Endothelial cell of umbilical vein (primary cell): ENCODE measurements around the gene RAD18. TPM values are rescaled to one million over a fixed set of nuclear protein-coding genes. Genes with fewer than 3 reads are reported as not detected.

Experiments used
- BruUV-seq: library from RNA; stranded (reverse); fragments of 400-500 nt; replicated peaks from 2 replicates; lab custom pipeline; 2021; lab: Mats Ljungman, UMichigan
- CTCF ChIA-PET: fragments of 300-600, 350-600 bp; sonication (Branson Sonifier 250); formaldehyde crosslinking; loops from one replicate; lab custom pipeline; 2021; ENCODE audit warnings: antibody characterized with exemption, inconsistent platforms; lab: Charles Lee
- POLR2A ChIA-PET: fragments of 300-600, 350-600 bp; sonication (Branson Sonifier 250); formaldehyde crosslinking; loops from one replicate; lab custom pipeline; 2021; ENCODE audit warnings: antibody characterized with exemption, inconsistent platforms; lab: Charles Lee
- DNase-seq: peaks from one replicate; pipeline ENCODE4 v3.0.0-alpha.2; 2011; ENCODE audit warnings: low read depth, low spot score
- FAIRE-seq: peaks from 2 replicates; lab custom pipeline; 2011; peaks lifted over from hg19 to GRCh38; lab: Jason Lieb, UNC
- H2AFZ ChIP-seq: 2 replicates; pipeline ENCODE4 v1.6.0; 2012; ENCODE audit warnings: low read depth, low read length, control low read depth, inconsistent platforms
- H3K27ac ChIP-seq: 2 replicates; pipeline ENCODE4 v1.5.1; 2011; ENCODE audit warnings: low read depth, mild to moderate bottlenecking, control low read depth, low read length, moderate library complexity; ENCODE audit not compliant: insufficient read depth
- H3K27me3 ChIP-seq, 2 experiments: 2 replicates each; pipeline versions ENCODE4 v1.6.0 to v1.6.1; 2011; ENCODE audit warnings: low read length in 2 of 2, mixed read lengths in 1 of 2; ENCODE audit not compliant: control insufficient read depth in 2 of 2, insufficient read depth in 2 of 2
- H3K36me3 ChIP-seq, 2 experiments: 2 replicates in 1 of 2; 3 replicates in 1 of 2; pipeline ENCODE4 v1.5.1; 2011; ENCODE audit warnings: low read length in 2 of 2, mild to moderate bottlenecking in 1 of 2, moderate library complexity in 1 of 2; ENCODE audit not compliant: control insufficient read depth in 2 of 2, insufficient read depth in 2 of 2; ENCODE audit errors: extremely low read depth in 1 of 2
- H3K4me1 ChIP-seq: 3 replicates; pipeline ENCODE4 v1.5.1; 2011; ENCODE audit warnings: mild to moderate bottlenecking, low read length; ENCODE audit not compliant: control insufficient read depth, insufficient read depth; ENCODE audit errors: extremely low read depth
- H3K4me2 ChIP-seq: 2 replicates; pipeline ENCODE4 v1.6.1; 2011; ENCODE audit warnings: low read length, control low read depth, mixed read lengths; ENCODE audit not compliant: insufficient read depth
- H3K4me3 ChIP-seq, 3 experiments: fragments of 200-600 bp in 1 of 3; sonication (generic), shearing (Covaris generic) in 1 of 3; replicated peaks in 1 of 3; 2 replicates each; pipeline ENCODE4 v1.5.1; 2011 to 2016; ENCODE audit warnings: control low read depth in 3 of 3, low read length in 3 of 3, mild to moderate bottlenecking in 2 of 3, inconsistent platforms in 1 of 3, low read depth in 1 of 3, moderate library complexity in 1 of 3; ENCODE audit not compliant: insufficient read depth in 1 of 3
- H3K79me2 ChIP-seq: 2 replicates; pipeline ENCODE4 v1.6.0; 2012; ENCODE audit warnings: low read length, inconsistent platforms; ENCODE audit not compliant: control insufficient read depth, insufficient read depth
- H3K9ac ChIP-seq: replicated peaks from 2 replicates; pipeline ENCODE3; 2011; ENCODE audit warnings: low read length, control low read depth; ENCODE audit not compliant: insufficient read depth; ENCODE audit errors: extremely low read depth
- H3K9me1 ChIP-seq: replicated peaks from 3 replicates; pipeline ENCODE4 v1.6.0; 2011; ENCODE audit warnings: mild to moderate bottlenecking, low read length; ENCODE audit not compliant: control insufficient read depth, insufficient read depth; ENCODE audit errors: extremely low read depth
- H3K9me3 ChIP-seq: replicated peaks from 2 replicates; pipeline ENCODE4 v1.5.1; 2012; ENCODE audit warnings: low read length, inconsistent platforms; ENCODE audit not compliant: control insufficient read depth, insufficient read depth
- H4K20me1 ChIP-seq: replicated peaks from 2 replicates; pipeline ENCODE3; 2011; ENCODE audit warnings: mild to moderate bottlenecking, low read length; ENCODE audit not compliant: control insufficient read depth, insufficient read depth; ENCODE audit errors: extremely low read depth
- CTCF ChIP-seq, 2 donors: IDR thresholded peaks; 1 replicate in 1 of 2; 2 replicates in 1 of 2; pipeline ENCODE4 v1.5.1; 2011; ENCODE audit warnings: low read length in 2 of 2, mild to moderate bottlenecking in 2 of 2, moderate library complexity in 2 of 2, control low read depth in 1 of 2, inconsistent platforms in 1 of 2, low read depth in 1 of 2; ENCODE audit not compliant: insufficient read depth in 1 of 2; ENCODE audit errors: extremely low read depth in 1 of 2
- EZH2 ChIP-seq: IDR thresholded peaks from 2 replicates; pipeline ENCODE4 v1.6.1; 2012; ENCODE audit warnings: borderline replicate concordance, low read depth, mild to moderate bottlenecking, moderate library complexity, low read length, inconsistent platforms; ENCODE audit not compliant: severe bottlenecking
- FOS ChIP-seq: IDR thresholded peaks from 2 replicates; pipeline ENCODE4 v1.6.1; 2011; ENCODE audit warnings: mild to moderate bottlenecking, low read length, moderate library complexity, borderline replicate concordance; ENCODE audit not compliant: insufficient read depth
- GATA2 ChIP-seq: IDR thresholded peaks from 2 replicates; pipeline ENCODE4 v1.7.0; 2011; ENCODE audit warnings: low read depth, mild to moderate bottlenecking, moderate library complexity, mixed read lengths, low read length; ENCODE audit not compliant: insufficient read length, insufficient read depth
- JUN ChIP-seq: IDR thresholded peaks from 2 replicates; pipeline ENCODE4 v1.6.1; 2011; ENCODE audit warnings: borderline replicate concordance, low read depth; ENCODE audit not compliant: insufficient read length, insufficient read depth
- MAX ChIP-seq: IDR thresholded peaks from 2 replicates; pipeline ENCODE4 v1.6.1; 2011; ENCODE audit not compliant: insufficient read depth, insufficient read length
- MYC ChIP-seq: IDR thresholded peaks from one replicate; pipeline ENCODE4 v1.6.1; 2011; ENCODE audit warnings: mild to moderate bottlenecking, low read depth, low read length
- POLR2A ChIP-seq: IDR thresholded peaks from 2 replicates; pipeline ENCODE4 v1.6.1; 2012; ENCODE audit warnings: low read depth, mild to moderate bottlenecking, control low read depth, low read length
- POLR2AphosphoS5 ChIP-seq: IDR thresholded peaks from 2 replicates; pipeline ENCODE4 v1.6.1; 2012; ENCODE audit warnings: low read depth, mild to moderate bottlenecking, control low read depth, low read length, moderate library complexity; ENCODE audit not compliant: insufficient read depth
- dilution Hi-C: fragments of 300-500 bp; cut with MboI; formaldehyde crosslinking; loops from one replicate; pipeline ENCODE4 v1.15.0; 2019; ENCODE audit warnings: low sequenced_read_pairs; ENCODE audit not compliant: extremely low pct_ligation_motif_present
- intact Hi-C: fragments of 100-400 bp; cut with micrococcal nuclease; formaldehyde crosslinking; loops from one replicate; pipeline ENCODE4 v1.10.0; 2022
- polyA plus RNA-seq, 4 experiments: library from polyadenylated mRNA; depleted of rRNA in 3 of 4; stranded (reverse) in 3 of 4; unstranded in 1 of 4; fragments of >200 nt; gene quantifications; 2 replicates each; pipeline versions ENCODE4 v1.2.1 to v1.2.3, GENCODE V29; 2011 to 2012; ENCODE audit warnings: missing spikeins in 1 of 4
- total RNA-seq: library from RNA; stranded (reverse); gene quantifications from 2 replicates; pipeline ENCODE4 v1.2.3, GENCODE V29; 2021

The RAD18 gene
- total and polyA plus RNA-seq, 2 donors (not counting 3 experiments of a cell fraction or from before 2014, with no cell fraction given): 7.9 to 23.8 TPM

GRCh38 chr3:8838234-8838633 is 125.0 kb downstream of the RAD18 start:
- H3K36me3 ChIP-seq: no peaks in the 10 kb centered on the region
- no peaks in the 10 kb centered on the region for H3K79me2 ChIP-seq
- CTCF ChIA-PET: no interaction called here
- H3K4me3 ChIP-seq: no peak overlapping the region
- DNase-seq (no peak), FAIRE-seq (no peak)
- intact Hi-C loops: no loop called here
- dilution Hi-C loops: no loop called here
- no peaks in the 10 kb centered on the region for H4K20me1 ChIP-seq
- no peak overlapping the region for H3K27ac ChIP-seq
- BruUV-seq: no TSS peak
- no peak overlapping the region for H3K4me2 ChIP-seq
- H2AFZ ChIP-seq: no peak overlapping the region
- no peaks in the 10 kb centered on the region for H3K9me1 ChIP-seq
- POLR2A ChIA-PET: no interaction called here
- no peak for TF ChIP-seq POLR2A
- no peak for TF ChIP-seq FOS
- TF ChIP-seq EZH2: no peak
- TF ChIP-seq CTCF (IDR thresholded peaks at IDR 0.05; ENCODE audit: extremely low read depth in 1 of 2, insufficient read depth in 1 of 2, low read depth in 1 of 2, low read length in 2 of 2): no peak
- no peak for TF ChIP-seq JUN
- no peak for TF ChIP-seq GATA2
- no peak for TF ChIP-seq MAX
- TF ChIP-seq POLR2AphosphoS5: no peak
- no peak for TF ChIP-seq MYC
- H3K4me1 ChIP-seq: no peaks in the 10 kb centered on the region
- no peak overlapping the region for H3K9ac ChIP-seq
- no peaks in the 10 kb centered on the region for H3K9me3 ChIP-seq
- H3K27me3 ChIP-seq: no peaks in the 10 kb centered on the region
